ENCODE results near the gene SMPD3. TPM values are rescaled to one million over a fixed set of nuclear protein-coding genes. Genes with fewer than 3 reads are reported as not detected.

SMPD3 gene
- total RNA-seq, 2 donors from 2014 or later = 0.19 TPM; not detected in 1

GRCh38 chr16:68369697-68370580, 78.4 kb downstream of the SMPD3 start:
- Mint-ChIP-seq H3K9me3 (no peaks in the 10 kb centered on the region), H3K4me1 (ENCODE audit: low read depth) (peaks cover 38% of the 10 kb centered on the region), H3K27ac (no peak overlapping the region), H3K4me3 (peak overlapping the region; percentile 16 to 67), H3K36me3 (ENCODE audit: insufficient read depth in 2 of 2) (no peaks in the 10 kb centered on the region), H3K27me3 (ENCODE audit: low read depth) (peaks cover 26% of the 10 kb centered on the region)
- ATAC-seq (replicated peaks in 1 of 2) = peak; percentile 54 to 57
- DNase-seq = peak; percentile 34 to 59

- DNase-seq (no peak), ATAC-seq (replicated peaks in 1 of 2) (peak in 1 of 2 donors; percentile 13)
- Mint-ChIP-seq H3K36me3 (ENCODE audit: insufficient read depth in 2 of 2) (no peaks in the 10 kb centered on the region), H3K4me3 (peak overlapping the region in 1 of 2 donors; percentile 67), H3K4me1 (ENCODE audit: low read depth) (peaks cover 38% of the 10 kb centered on the region), H3K27ac (no peak overlapping the region), H3K27me3 (ENCODE audit: low read depth) (peaks cover 26% of the 10 kb centered on the region), H3K9me3 (no peaks in the 10 kb centered on the region)
Observed at GRCh38 chr16:68369168-68369567, 79.1 kb downstream of the SMPD3 start.

GRCh38 chr16:68368301-68368888, 79.9 kb downstream of the SMPD3 start:
- H3K4me1 Mint-ChIP-seq (ENCODE audit: low read depth) = peaks cover 38% of the 10 kb centered on the region
- H3K4me3 Mint-ChIP-seq = peak overlapping the region; percentile 51 to 67
- DNase-seq (peak; percentile 21 to 63), ATAC-seq (replicated peaks in 1 of 2) (peak; percentile 32 to 53)
- H3K27me3 Mint-ChIP-seq (ENCODE audit: low read depth) = peaks cover 26% of the 10 kb centered on the region
- no peaks in the 10 kb centered on the region for H3K9me3 Mint-ChIP-seq
- no peak overlapping the region for H3K27ac Mint-ChIP-seq
- no peaks in the 10 kb centered on the region for H3K36me3 Mint-ChIP-seq (ENCODE audit: insufficient read depth in 2 of 2)

GRCh38 chr16:68367891-68368290, 80.4 kb downstream of the SMPD3 start:
- Mint-ChIP-seq H3K4me1 (ENCODE audit: low read depth) (peaks cover 38% of the 10 kb centered on the region), H3K27me3 (ENCODE audit: low read depth) (peaks cover 26% of the 10 kb centered on the region), H3K27ac (no peak overlapping the region), H3K9me3 (no peaks in the 10 kb centered on the region), H3K36me3 (ENCODE audit: insufficient read depth in 2 of 2) (no peaks in the 10 kb centered on the region), H3K4me3 (peak overlapping the region in 1 of 2 donors; percentile 15)
- no peak for DNase-seq
- ATAC-seq (replicated peaks in 1 of 2) = no peak

- peaks cover 26% of the 10 kb centered on the region for H3K27me3 Mint-ChIP-seq (ENCODE audit: low read depth)
- H3K4me1 Mint-ChIP-seq (ENCODE audit: low read depth) = peaks cover 38% of the 10 kb centered on the region
- H3K27ac Mint-ChIP-seq = no peak overlapping the region
- no peak overlapping the region for H3K4me3 Mint-ChIP-seq
- no peak for DNase-seq
- ATAC-seq (replicated peaks in 1 of 2) = no peak
- no peaks in the 10 kb centered on the region for H3K9me3 Mint-ChIP-seq
- no peaks in the 10 kb centered on the region for H3K36me3 Mint-ChIP-seq (ENCODE audit: insufficient read depth in 2 of 2)
Observed at GRCh38 chr16:68367440-68367839, 80.9 kb downstream of the SMPD3 start.

GRCh38 chr16:68367030-68367429, 81.3 kb downstream of the SMPD3 start:
- ATAC-seq (replicated peaks in 1 of 2) = peak; percentile 34 to 38
- Mint-ChIP-seq H3K4me1 (ENCODE audit: low read depth) (peaks cover 38% of the 10 kb centered on the region), H3K27ac (no peak overlapping the region), H3K36me3 (ENCODE audit: insufficient read depth in 2 of 2) (no peaks in the 10 kb centered on the region), H3K9me3 (no peaks in the 10 kb centered on the region), H3K27me3 (ENCODE audit: low read depth) (peaks cover 26% of the 10 kb centered on the region), H3K4me3 (no peak overlapping the region)
- peak; percentile 59 for DNase-seq

- Mint-ChIP-seq H3K9me3 (no peaks in the 10 kb centered on the region), H3K4me1 (ENCODE audit: low read depth) (peaks cover 38% of the 10 kb centered on the region), H3K36me3 (ENCODE audit: insufficient read depth in 2 of 2) (no peaks in the 10 kb centered on the region)
Observed at GRCh38 chr16:68366062-68366461, 82.2 kb downstream of the SMPD3 start.

GRCh38 chr16:68365167-68365817, 83.0 kb downstream of the SMPD3 start:
- DNase-seq (no peak), ATAC-seq (replicated peaks in 1 of 2) (no peak)
- Mint-ChIP-seq H3K9me3 (no peaks in the 10 kb centered on the region), H3K4me3 (no peak overlapping the region), H3K4me1 (ENCODE audit: low read depth) (peaks cover 33% of the 10 kb centered on the region), H3K36me3 (ENCODE audit: insufficient read depth in 2 of 2) (peaks cover 0 to 4% of the 10 kb centered on the region in 2 donors), H3K27ac (no peak overlapping the region), H3K27me3 (ENCODE audit: low read depth) (peaks cover 26% of the 10 kb centered on the region)

More at GRCh38 chr16:68366062-68366461, 82.2 kb downstream of the SMPD3 start:
- ATAC-seq (replicated peaks in 1 of 2) (no peak), DNase-seq (no peak)
- Mint-ChIP-seq H3K27ac (no peak overlapping the region), H3K27me3 (ENCODE audit: low read depth) (peaks cover 26% of the 10 kb centered on the region), H3K4me3 (no peak overlapping the region)

- no peaks in the 10 kb centered on the region for H3K9me3 Mint-ChIP-seq
- H3K27me3 Mint-ChIP-seq (ENCODE audit: low read depth) = peaks cover 26% of the 10 kb centered on the region
- H3K36me3 Mint-ChIP-seq (ENCODE audit: insufficient read depth in 2 of 2) = peaks cover 0 to 4% of the 10 kb centered on the region in 2 donors
- no peak overlapping the region for H3K4me3 Mint-ChIP-seq
- no peak overlapping the region for H3K27ac Mint-ChIP-seq
- ATAC-seq (replicated peaks in 1 of 2) = no peak
- no peak for DNase-seq
- H3K4me1 Mint-ChIP-seq (ENCODE audit: low read depth) = peaks cover 26% of the 10 kb centered on the region
Observed at GRCh38 chr16:68364561-68364998, 83.7 kb downstream of the SMPD3 start.

GRCh38 chr16:68363658-68364521, 84.4 kb downstream of the SMPD3 start:
- H3K36me3 Mint-ChIP-seq (ENCODE audit: insufficient read depth in 2 of 2) = peaks cover 0 to 4% of the 10 kb centered on the region in 2 donors
- DNase-seq = no peak
- no peak for ATAC-seq (replicated peaks in 1 of 2)
- H3K27ac Mint-ChIP-seq = no peak overlapping the region
- H3K27me3 Mint-ChIP-seq (ENCODE audit: low read depth) = peaks cover 26% of the 10 kb centered on the region
- no peak overlapping the region for H3K4me3 Mint-ChIP-seq
- peaks cover 19% of the 10 kb centered on the region for H3K4me1 Mint-ChIP-seq (ENCODE audit: low read depth)
- H3K9me3 Mint-ChIP-seq = no peaks in the 10 kb centered on the region

- Mint-ChIP-seq H3K4me1 (ENCODE audit: low read depth) (peaks cover 11% of the 10 kb centered on the region), H3K9me3 (no peaks in the 10 kb centered on the region), H3K4me3 (no peak overlapping the region), H3K27ac (no peak overlapping the region), H3K36me3 (ENCODE audit: insufficient read depth in 2 of 2) (peaks cover 0 to 9% of the 10 kb centered on the region in 2 donors), H3K27me3 (ENCODE audit: low read depth) (peaks cover 18% of the 10 kb centered on the region)
- ATAC-seq (replicated peaks in 1 of 2) (no peak), DNase-seq (no peak)
Observed at GRCh38 chr16:68362947-68363657, 85.2 kb downstream of the SMPD3 start.

Data from activated T-cell treated with anti-CD3 and anti-CD28 coated beads, Interleukin-2, amount 50 U/mL, for 72 hours (primary cell).